Activated CD4-positive, alpha-beta T cell treated with anti-CD3 and anti-CD28 coated beads, Interleukin-2, amount 50 U/mL, for 1 hour (primary cell): ENCODE measurements around the gene SLC2A11.
"Not testable (repeated sequence)": the region's sequence is repeated elsewhere in the genome, so short reads cannot be mapped to it uniquely, and the experiment has no call there.

ENCODE experiments used
- DNase-seq: peaks from one replicate; pipeline ENCODE4 v3.0.0-alpha.2; 2020

SLC2A11 gene

DNA sequence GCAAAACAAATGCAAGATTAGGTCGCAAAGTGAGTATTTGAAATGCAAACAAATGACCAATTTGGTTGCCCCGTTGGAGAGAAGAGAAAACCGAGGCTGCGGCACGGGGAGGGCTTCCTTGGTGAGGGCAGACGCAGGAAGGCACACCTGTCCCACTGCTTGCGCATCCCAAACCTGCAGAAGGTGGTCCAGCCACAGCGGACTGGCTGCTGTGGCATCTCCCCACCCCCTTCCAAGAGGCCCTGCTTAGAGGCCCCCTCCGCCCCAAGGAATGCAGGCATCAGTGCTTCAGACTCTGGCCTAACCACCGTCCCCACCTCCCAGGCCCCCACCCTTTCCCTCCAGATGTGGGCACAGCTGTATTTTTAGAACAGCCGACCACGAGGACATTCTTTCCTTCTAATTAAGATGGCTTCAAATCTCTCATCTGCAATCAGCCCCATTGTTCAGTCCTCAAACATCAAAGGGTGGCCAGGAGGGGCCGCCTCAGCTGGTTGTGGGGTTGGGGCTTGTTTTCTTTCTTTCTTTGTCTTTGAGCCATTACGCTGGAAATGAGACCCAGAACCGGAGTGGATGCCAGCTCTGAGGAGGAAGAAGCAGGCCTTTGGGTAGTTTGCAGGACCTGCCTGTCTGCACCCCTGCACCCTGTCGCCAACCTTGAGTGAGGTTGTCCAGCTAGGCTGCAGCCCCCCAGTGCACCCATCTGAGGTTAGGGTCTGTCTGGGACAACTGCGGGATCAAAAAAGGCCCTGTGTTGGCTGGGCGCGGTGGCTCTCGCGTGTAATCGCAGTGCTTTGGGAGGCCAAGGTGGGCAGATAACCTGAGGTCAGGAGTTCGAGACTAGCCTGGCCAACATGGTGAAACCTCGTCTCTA, 9.4 kb upstream of the SLC2A11 start:
- DNase-seq, result no peak

DNA sequence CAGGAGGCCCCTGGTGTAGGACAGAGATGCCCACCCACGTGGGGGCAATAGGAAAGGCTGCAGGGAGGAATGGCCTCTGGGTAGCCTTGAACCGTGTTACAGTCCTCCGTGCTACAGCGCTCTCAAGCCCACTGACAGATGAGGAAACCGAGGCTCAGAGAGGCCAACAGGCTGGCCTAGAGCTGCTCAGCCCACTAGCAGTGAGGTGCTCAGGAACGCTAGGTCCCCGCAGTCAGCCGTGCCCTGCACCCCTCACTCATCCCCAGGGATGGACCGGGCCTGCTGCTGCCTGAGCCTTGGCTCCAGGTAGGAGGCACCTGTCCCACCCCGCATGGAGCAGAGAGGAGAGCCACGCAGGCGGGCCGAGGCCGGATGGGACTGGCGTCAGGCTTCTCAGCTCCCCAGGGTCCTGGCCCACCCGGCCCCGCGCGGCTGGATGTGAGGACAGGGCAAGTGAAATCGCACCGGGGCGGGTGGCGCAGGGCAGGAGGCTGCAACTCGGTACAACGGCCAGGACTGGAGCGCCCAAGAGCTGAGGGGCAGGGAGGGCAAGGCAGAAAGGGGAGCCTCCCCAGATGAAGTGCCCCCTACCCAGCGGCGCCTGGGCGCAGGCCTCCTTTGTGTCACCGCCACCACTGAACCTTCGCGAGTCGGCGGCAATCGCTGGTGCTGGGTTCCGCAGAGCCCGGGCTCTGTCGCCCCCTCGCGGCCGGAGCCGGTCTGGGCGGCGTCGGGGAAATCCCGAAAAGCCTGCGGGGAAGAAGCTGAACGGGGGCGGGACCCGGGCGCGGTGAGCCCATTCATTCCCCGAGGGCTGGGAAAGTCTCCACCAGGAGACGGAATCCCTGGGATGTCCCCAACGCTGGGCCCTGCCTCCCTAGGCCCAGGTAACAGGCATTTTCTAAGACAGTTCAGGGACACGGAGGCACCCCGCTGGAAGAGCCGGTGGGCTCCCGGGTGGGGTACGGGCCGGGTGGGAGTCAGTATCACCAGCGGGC, 8.4 kb upstream of the SLC2A11 start:
- DNase-seq, result peak; percentile 84

DNA sequence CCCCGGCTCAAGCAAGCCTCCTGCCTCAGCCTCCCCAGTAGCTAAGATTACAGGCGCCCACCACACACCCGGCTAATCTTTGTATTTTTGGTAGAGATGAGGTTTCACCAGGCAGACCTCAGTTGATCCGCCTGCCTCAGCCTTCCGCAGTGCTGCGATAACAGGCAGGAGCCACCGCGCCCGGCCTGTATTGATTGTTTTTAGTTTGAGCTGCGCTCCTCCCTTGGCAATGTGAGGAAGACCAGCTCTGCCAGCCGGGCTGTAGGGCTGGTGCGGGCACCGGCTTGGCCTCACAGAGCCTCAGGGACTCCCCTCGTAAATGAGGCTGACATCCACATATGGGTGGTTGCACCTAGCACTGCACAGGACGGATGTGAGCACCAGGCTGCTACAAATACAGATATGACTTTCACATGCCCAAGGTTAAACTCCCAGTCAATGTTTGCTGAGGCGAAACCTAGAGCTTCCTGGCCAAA, 7.5 kb upstream of the SLC2A11 start:
- DNase-seq, result no peak

DNA sequence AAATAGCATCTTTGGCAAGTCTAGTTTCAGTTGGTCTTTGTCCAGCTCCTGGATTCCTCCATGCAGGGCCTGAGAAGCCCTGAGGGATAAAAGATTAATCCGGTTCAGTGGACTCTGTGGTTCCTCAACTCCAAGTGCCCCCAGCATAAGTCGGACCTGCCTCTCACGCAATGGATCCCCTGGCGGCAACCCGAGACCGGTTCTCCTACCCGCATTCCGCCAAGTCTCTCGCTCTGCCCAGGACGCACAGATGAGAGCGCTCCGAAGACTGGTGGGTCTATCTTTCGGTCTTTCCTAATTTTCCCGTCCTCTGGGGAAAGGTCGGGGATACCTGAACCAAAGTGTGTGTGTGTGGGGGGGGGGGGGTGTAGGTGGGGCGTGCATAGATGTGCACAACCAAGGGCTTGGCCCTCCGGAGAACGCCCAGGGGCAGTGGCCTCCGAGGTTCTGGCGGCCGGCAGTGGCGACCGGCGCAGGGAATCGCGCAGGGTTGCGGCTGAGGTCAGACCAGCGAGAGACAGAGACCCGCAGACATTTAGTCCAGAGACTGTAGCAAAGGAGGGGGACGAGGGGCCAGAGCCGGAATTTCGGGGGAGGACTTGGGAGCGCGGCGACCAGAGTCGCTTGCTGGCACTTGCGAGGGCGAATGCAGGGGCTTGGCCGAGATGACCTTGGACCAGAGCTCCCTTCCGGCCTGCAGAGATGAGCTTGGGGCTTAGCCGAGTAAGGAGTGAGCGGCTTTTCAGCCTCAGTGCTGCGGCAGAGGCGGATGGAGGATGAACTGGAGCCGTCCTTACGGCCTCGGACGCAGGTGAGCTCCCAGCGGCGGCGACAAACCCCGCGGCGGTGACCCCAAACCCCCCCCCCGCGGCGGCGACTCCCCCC, 712 bp upstream of the SLC2A11 start:
- no peak for DNase-seq

DNA sequence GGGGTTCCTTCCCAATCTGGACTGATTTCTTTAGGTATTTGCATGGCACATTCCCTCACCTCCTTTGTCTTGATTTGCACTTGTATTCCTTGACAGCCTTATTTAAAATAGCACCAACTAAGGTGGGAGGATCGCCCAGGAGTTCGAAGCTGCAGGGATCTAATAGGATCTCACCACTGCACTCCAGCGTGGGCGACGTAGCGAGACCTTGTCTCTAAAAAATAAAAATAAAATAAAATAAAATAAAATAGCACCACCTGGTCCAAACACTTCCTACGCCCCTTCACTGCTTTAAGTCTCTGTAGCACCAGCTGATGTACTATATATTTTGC, 775 bp downstream of the SLC2A11 start:
- DNase-seq, result no peak

DNA sequence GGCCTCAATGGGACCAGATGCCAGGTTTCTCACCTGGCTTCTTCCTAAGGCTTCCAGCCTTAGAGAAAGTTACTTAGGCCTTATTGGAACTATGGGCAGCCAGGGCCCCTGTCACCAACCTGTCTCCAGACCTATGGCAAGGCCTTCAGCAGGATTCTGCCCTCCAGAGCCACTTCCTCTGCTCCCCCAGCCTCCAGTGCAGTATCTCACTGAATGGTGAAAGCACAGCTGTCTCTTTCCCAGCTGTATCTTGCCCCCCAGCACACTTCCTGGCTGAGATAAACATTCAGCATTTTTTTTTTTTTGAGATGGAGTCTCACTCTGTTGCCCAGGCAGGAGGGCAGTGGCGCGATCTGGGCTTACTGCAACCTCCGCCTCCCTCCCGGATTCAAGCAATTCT, 1.5 kb downstream of the SLC2A11 start:
- no peak for DNase-seq

DNA sequence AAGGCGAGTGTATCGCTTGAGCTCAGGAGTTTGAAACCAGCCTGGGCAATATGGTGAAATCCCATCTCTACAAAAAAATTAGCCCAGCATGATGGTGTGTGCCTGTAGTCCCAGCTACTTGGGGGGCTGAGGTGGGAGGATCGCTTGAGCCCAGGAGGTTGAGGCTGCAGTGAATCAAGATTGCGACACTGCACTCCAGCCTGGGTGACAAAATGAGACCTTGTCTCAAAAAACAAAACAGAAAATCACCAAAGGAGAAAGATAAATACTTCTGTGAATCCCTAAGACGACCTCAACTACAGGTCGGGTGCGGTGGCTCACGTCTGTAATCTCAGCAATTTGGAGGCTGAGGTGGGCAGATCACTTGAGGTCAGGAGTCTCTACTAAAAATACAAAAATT, 2.5 kb downstream of the SLC2A11 start:
- not testable (repeated sequence) for DNase-seq

DNA sequence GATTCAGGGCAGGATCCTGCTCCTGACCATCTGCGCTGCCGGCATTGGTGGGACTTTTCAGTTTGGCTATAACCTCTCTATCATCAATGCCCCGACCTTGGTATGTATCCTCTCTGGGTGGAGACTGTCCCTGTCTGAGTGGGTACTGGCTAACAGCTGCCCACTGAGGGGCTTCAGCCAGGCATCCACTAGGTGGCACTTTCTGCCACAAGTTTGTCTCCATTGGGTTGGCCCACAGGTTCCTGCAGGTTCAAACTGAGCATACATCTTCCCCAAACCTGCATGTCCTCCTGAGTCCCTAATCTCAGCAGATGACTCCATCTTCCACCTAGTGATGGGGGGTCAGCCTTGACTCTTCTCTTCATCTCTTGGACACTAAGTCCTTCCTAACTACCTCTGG, 4.4 kb downstream of the SLC2A11 start:
- DNase-seq, result peak; percentile 18

DNA sequence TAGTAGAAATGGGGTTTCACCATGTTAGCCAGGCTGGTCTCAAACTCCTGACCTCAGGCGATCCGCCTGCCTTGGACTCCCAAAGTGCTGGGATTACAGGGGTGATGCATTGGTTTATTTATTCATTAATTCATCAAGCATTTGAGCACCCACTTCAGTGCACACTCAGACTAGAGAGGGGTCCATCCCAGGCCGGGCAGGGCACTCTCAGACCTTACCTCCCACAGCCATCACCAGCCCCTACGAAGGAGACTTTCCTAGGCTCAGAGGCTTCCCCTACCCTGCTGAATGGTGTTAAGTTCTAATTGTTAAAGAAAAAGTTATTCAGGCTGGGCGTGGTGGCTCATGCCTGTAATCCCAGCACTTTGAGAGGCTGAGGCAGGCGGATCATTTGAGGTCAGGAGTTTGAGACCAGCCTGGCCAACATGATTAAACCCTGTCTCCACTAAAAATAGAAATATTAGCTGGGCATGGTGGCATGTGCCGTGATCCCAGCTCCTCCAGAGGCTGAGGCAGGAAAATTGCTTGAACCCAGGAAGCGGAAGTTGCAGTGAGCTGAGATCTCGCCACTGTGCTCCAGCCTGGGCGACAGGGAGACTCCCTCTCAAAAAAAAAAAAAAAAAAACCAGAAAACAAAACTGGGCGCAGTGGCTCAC, 7.0 kb downstream of the SLC2A11 start:
- DNase-seq, result not testable (repeated sequence)

DNA sequence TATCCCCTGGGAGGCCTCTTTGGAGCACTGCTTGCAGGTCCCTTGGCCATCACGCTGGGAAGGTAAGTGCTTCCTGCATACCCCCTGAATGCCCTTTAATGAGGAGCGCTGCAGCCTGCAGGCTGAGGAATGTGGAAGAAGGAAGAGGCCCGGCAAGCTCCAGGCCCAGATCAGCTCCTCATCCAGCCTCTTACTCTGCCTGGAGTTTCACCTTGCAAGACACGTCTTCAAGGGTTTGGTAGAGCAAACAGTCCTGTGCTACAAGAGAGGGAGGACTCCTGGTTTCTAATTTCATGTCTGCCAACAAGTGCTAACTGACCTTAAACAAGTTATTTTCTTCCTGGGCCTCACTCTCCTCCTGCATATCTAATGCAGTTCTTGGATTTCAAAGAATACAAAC, 10.9 kb downstream of the SLC2A11 start:
- no peak for DNase-seq

DNA sequence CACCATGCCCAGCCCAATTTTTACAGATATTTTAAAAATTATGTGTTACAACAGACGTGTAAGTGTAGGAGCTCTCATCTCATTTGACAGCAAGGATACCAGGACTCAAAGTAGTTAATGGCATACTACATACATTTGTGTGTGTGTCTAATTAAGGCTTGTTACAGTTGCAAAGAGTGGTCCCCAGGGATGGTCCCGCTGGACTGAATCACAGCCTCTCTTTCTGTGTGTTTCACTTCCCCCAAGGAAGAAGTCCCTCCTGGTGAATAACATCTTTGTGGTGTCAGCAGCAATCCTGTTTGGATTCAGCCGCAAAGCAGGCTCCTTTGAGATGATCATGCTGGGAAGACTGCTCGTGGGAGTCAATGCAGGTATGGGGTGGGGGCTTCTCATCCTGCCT, 17.2 kb downstream of the SLC2A11 start:
- DNase-seq, result no peak

DNA sequence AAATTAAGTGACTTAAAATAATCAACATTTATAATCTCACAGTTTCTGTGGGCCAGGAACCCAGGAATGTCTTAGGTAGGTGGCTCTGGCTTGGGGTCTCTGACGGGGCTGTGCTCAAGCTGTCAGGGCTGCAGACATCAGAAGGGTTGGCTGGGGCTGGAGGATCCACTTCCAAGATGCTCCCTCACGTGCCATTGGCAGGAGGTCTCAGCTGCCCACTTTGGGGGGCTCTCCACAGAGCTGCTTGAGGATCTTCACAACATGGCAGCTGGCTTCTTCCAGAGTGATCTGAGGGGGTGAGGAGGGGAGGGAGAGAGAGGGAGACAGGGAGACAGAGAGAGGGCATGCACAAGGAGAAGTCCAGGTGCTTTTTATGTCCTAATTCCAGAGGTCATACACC, 18.1 kb downstream of the SLC2A11 start:
- no peak for DNase-seq

DNA sequence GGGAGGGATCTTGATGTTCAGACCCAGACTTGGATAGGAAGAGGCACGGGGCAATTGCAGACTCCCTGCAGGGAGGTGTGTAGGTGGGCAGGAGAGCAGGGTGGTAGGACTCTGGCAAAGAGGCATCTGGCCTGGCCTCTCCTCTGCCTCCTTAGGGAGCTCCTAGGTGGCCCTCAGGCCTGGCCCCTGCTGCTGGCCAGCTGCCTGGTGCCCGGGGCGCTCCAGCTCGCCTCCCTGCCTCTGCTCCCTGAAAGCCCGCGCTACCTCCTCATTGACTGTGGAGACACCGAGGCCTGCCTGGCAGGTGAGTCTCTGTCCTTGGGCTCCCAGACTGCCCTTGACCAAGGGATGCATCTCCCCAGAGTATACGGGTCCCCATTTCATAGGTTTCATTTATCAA, 19.9 kb downstream of the SLC2A11 start:
- no peak for DNase-seq

DNA sequence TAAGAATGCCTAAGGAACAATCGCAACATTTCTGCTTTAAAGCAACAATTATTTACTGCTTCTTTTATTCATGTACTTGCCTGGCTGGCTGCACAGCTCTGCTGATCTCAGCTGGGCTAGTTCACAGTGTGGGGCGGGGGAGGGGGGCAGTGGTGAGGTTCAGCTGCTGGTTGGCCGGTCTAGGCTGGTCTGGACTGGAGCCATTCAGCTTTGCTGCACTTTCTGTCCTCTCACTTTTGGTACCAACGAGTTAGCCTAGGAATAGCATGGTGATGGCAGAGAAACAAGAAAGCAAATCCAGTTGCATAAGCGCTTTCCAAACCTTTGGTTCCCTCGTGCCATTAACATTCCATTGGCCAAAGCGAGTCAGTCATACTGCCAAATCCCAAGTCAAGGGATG, 20.5 kb downstream of the SLC2A11 start:
- DNase-seq, result no peak

DNA sequence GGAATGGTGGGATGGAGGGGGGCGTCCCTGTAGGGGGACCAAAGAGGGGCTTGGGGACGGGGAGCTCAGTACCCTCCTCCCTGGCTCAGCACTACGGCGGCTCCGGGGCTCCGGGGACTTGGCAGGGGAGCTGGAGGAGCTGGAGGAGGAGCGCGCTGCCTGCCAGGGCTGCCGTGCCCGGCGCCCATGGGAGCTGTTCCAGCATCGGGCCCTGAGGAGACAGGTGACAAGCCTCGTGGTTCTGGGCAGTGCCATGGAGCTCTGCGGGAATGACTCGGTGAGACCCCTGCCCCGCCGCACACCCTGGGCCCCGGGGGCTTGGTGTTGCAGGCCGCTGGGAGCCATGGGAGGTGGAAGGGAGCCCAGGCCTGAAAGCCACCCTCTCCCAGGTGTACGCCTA, 24.7 kb downstream of the SLC2A11 start:
- DNase-seq, result no peak

DNA sequence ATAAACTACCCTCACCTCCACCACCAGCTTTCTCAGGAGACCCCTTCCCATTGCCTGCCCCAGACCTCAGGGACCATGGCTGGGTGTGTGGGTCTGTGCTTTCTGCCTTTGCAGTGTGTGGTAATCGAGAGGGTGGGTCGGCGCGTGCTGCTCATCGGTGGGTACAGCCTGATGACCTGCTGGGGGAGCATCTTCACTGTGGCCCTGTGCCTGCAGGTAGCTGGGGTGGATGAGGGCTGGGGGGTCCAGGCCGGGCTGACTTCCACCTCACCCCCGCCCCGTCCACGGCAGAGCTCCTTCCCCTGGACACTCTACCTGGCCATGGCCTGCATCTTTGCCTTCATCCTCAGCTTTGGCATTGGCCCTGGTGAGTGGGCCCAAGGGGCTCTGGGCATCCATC, 26.0 kb downstream of the SLC2A11 start:
- no peak for DNase-seq

DNA sequence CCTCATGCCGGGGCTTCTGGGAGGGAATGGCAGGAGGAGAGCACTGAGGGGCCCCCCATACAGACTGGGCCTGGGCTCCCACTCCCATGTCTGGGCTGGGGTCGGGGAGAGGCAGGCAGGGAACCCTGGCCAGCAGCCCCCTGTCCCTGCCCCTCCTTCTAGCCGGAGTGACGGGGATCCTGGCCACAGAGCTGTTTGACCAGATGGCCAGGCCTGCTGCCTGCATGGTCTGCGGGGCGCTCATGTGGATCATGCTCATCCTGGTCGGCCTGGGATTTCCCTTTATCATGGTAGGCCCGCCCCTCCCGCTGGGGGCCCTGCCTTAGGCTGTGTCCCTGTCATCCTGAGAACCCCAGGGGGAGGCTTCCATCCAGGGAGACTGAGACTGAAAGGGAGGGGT, 26.5 kb downstream of the SLC2A11 start:
- no peak for DNase-seq

DNA sequence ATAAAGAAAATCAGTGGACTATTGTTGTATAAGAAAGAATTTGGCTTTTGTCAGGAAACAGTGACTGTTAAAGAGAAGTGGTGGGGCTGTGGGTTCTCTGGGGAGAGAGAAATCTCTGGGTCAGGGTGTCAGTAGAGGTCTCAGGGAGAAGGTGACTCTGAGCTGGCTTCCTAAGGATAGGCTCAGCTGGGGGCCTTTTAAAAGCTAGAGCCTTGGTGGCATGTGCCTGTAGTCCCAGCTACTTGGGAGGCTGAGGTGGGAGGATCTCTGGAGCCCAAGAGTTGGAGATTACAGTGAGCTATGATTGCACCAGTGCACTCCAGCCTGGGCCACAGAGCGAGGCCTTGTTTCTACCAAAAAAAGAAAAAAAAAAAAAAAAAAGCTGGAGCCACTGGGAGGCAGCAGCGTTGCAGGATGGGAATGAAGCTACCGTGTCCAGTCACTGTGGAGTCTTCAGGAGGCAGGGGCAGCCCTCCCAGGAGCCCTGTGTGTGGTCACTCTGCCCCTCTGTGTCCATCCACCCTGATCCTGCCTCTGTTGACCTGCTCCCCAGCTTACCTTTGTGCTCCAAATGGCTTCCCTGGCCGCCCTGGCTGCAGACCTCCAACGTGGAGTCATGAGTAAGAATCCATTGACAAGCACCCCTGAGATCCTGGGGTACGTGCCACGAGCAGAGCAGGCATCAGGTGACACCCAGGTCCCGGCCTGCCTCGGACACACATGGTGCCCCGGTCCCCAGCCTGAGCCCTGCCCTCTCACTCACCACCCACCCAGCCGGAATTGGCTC, 31.1 kb downstream of the SLC2A11 start:
- DNase-seq, result no peak

DNA sequence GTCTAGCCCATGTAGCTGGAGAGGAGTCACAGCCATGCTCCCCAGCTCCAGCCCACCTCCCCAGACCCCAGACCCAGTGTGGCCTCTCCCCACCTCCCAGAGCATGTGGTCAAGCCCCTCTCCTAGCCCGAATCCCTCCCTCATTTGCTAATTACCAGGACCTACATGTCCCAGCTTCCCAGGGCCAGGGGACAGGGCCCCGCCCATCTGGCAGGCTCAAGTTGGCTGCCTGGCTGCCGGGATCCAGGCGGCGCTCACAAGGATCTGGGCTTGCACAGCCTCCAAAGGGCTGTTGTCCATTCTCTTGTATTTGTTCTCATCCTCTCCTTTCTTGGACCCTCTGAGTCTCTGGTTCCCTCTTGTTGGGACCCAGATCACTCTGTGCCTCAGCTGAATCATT, 31.9 kb downstream of the SLC2A11 start:
- DNase-seq, result no peak

DNA sequence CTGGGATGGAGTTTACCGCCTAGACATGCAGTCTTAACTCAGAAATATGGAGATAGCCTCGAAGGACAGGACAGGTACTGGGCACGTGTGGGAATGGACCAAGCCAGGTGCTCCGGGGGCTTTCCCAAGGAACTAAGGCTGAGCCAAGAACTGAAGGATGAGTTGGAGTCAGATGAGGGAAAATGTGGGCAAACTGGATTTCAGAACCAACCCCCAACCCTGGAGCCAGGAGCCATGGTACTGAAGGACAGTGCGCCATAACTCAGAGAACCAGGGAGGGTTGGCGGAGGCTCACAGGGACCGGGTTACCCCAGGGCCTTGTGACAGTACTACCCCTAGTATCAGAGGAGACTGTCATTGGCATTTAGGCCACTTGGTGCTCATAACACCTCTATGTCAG, 34.1 kb downstream of the SLC2A11 start:
- DNase-seq, result no peak

DNA sequence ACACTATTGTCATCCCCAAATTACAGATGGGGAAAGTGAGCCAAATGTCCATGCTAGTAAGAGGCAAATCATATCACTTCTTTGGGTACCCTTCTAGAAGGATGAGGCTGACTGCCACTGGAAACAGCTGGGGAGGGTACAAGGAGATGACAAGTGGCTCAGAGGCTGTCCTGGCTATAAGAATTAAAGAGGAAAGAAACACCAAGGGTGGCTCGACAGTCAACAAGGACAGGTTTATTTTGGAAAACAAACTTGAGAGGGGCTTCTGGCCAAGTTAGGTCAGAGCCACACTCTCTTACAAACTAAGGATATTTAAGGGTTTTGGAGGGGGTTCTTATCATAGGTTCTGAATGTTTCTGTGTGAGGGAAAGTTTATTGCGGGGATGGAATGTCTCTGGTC, 34.5 kb downstream of the SLC2A11 start:
- DNase-seq, result no peak
